ENCODE measurements around the gene HNRNPA1L2.
"Not testable (repeated sequence)": the region's sequence is repeated elsewhere in the genome, so short reads cannot be mapped to it uniquely, and the experiment has no call there.

HNRNPA1L2 gene
- long read RNA-seq, partial matches to known transcripts, result 0 of 1 reads
- long read RNA-seq, other reads (novel, unspliced or antisense), result 0 of 1 reads

GRCh38 chr13:52642131-52642530 is at the start of gene HNRNPA1L2:
Gene HNRNPA1L2, plus strand, starts transcription at chr13:52642431. Its CDS starts 62 bp downstream, at chr13:52642493.
- no peak within 1 kb of the TSS for H3K27ac ChIP-seq (replicated peaks)
- H3K27me3 ChIP-seq (ENCODE audit: insufficient read depth, poor library complexity, severe bottlenecking), result no peaks in the 10 kb centered on the region
- no peak for DNase-seq (ENCODE audit: low read depth in 1 of 2, low spot score in 1 of 2)
- H3K4me3 ChIP-seq (replicated peaks; ENCODE audit: insufficient read depth, low read length), result no peak within 1 kb of the TSS
- TF ChIP-seq POLR2AphosphoS5 (IDR thresholded peaks at IDR 0.05; ENCODE audit: low read depth) (no peak), GABPA (IDR thresholded peaks at IDR 0.05; ENCODE audit: low read depth) (no peak), SPI1 (IDR thresholded peaks at IDR 0.05; ENCODE audit: borderline replicate concordance, low read depth) (no peak), CTCF (IDR thresholded peaks at IDR 0.05; ENCODE audit: insufficient read depth, low read length) (no peak), REST (IDR thresholded peaks at IDR 0.05; ENCODE audit: insufficient replicate concordance, low read depth) (no peak)

- not testable (repeated sequence) for DNase-seq (ENCODE audit: low read depth in 1 of 2, low spot score in 1 of 2); H3K4me3 ChIP-seq (replicated peaks; ENCODE audit: insufficient read depth, low read length); H3K27ac ChIP-seq (replicated peaks); H3K27me3 ChIP-seq (ENCODE audit: insufficient read depth, poor library complexity, severe bottlenecking)
Observed at GRCh38 chr13:52593175-52593574, 49.1 kb upstream of the HNRNPA1L2 start.

- DNase-seq (ENCODE audit: low read depth in 1 of 2, low spot score in 1 of 2); H3K27me3 ChIP-seq (ENCODE audit: insufficient read depth, poor library complexity, severe bottlenecking); H3K27ac ChIP-seq (replicated peaks); H3K4me3 ChIP-seq (replicated peaks; ENCODE audit: insufficient read depth, low read length): not testable (repeated sequence)
Observed at GRCh38 chr13:52593812-52594211, 48.4 kb upstream of the HNRNPA1L2 start.

- not testable (repeated sequence) for H3K27ac ChIP-seq (replicated peaks); H3K27me3 ChIP-seq (ENCODE audit: insufficient read depth, poor library complexity, severe bottlenecking); H3K4me3 ChIP-seq (replicated peaks; ENCODE audit: insufficient read depth, low read length); DNase-seq (ENCODE audit: low read depth in 1 of 2, low spot score in 1 of 2)
Observed at GRCh38 chr13:52594295-52594694, 47.9 kb upstream of the HNRNPA1L2 start.

- Histone ChIP-seq H3K4me3 (replicated peaks; ENCODE audit: insufficient read depth, low read length) (no peak overlapping the region), H3K27ac (replicated peaks) (no peak overlapping the region), H3K27me3 (ENCODE audit: insufficient read depth, poor library complexity, severe bottlenecking) (no peaks in the 10 kb centered on the region)
- TF ChIP-seq REST (IDR thresholded peaks at IDR 0.05; ENCODE audit: insufficient replicate concordance, low read depth) (no peak), CTCF (IDR thresholded peaks at IDR 0.05; ENCODE audit: insufficient read depth, low read length) (no peak), GABPA (IDR thresholded peaks at IDR 0.05; ENCODE audit: low read depth) (no peak), SPI1 (IDR thresholded peaks at IDR 0.05; ENCODE audit: borderline replicate concordance, low read depth) (no peak), POLR2AphosphoS5 (IDR thresholded peaks at IDR 0.05; ENCODE audit: low read depth) (no peak)
- no peak for DNase-seq (ENCODE audit: low read depth in 1 of 2, low spot score in 1 of 2)
Observed at GRCh38 chr13:52597676-52598075, 44.6 kb upstream of the HNRNPA1L2 start.
